Germinal center (tissue), 1 donor: Measurements from ENCODE around the gene MZT2A.
"Not testable (repeated sequence)": the region's sequence is repeated elsewhere in the genome, so short reads cannot be mapped to it uniquely, and the experiment has no call there.

ENCODE experiments used
- DNase-seq: peaks from one replicate; pipeline ENCODE4 v3.0.0; 2012; ENCODE audit warnings: mixed read lengths, low spot score

MZT2A gene

GRCh38 chr2:131491469-131491836, 744 bp downstream of the MZT2A start:
- not testable (repeated sequence) for DNase-seq

GRCh38 chr2:131490616-131491468, 1.4 kb downstream of the MZT2A start:
- not testable (repeated sequence) for DNase-seq

- DNase-seq: no peak
Observed at GRCh38 chr2:131488306-131489205, 3.6 kb downstream of the MZT2A start.

GRCh38 chr2:131486201-131486902, 5.8 kb downstream of the MZT2A start:
- not testable (repeated sequence) for DNase-seq

- DNase-seq: not testable (repeated sequence)
Observed at GRCh38 chr2:131484906-131485460, 7.2 kb downstream of the MZT2A start.

- DNase-seq: not testable (repeated sequence)
Observed at GRCh38 chr2:131483981-131484820, 8.0 kb downstream of the MZT2A start.

GRCh38 chr2:131482506-131483155, 9.6 kb downstream of the MZT2A start:
- not testable (repeated sequence) for DNase-seq

GRCh38 chr2:131480351-131480750, 11.8 kb downstream of the MZT2A start:
- DNase-seq: not testable (repeated sequence)

GRCh38 chr2:131478850-131479461, 13.2 kb downstream of the MZT2A start:
- not testable (repeated sequence) for DNase-seq

GRCh38 chr2:131478074-131478849, 13.9 kb downstream of the MZT2A start:
- DNase-seq: not testable (repeated sequence)

GRCh38 chr2:131477227-131477626, 15.0 kb downstream of the MZT2A start:
- not testable (repeated sequence) for DNase-seq

- not testable (repeated sequence) for DNase-seq
Observed at GRCh38 chr2:131476363-131476762, 15.8 kb downstream of the MZT2A start.

GRCh38 chr2:131475831-131476230, 16.4 kb downstream of the MZT2A start, which contains the start of gene TUBA3D:
Gene TUBA3D, plus strand, starts transcription at chr2:131476119. Its CDS starts 81 bp downstream, at chr2:131476200.
- no peak for DNase-seq

GRCh38 chr2:131473266-131473665, 18.9 kb downstream of the MZT2A start:
- not testable (repeated sequence) for DNase-seq

- not testable (repeated sequence) for DNase-seq
Observed at GRCh38 chr2:131471624-131472023, 20.6 kb downstream of the MZT2A start.

GRCh38 chr2:131470944-131471343, 21.3 kb downstream of the MZT2A start:
- not testable (repeated sequence) for DNase-seq

- DNase-seq: not testable (repeated sequence)
Observed at GRCh38 chr2:131467722-131468121, 24.5 kb downstream of the MZT2A start.

GRCh38 chr2:131454914-131455313, 37.3 kb downstream of the MZT2A start:
- not testable (repeated sequence) for DNase-seq
